Endothelial cell of umbilical vein (primary cell): ENCODE measurements around the gene MAPT. TPM values are rescaled to one million over a fixed set of nuclear protein-coding genes. Genes with fewer than 3 reads are reported as not detected.

Source experiments
- BruUV-seq: library from RNA; stranded (reverse); fragments of 400-500 nt; replicated peaks from 2 replicates; lab custom pipeline; 2021; lab: Mats Ljungman, UMichigan
- CTCF ChIA-PET: fragments of 300-600, 350-600 bp; sonication (Branson Sonifier 250); formaldehyde crosslinking; loops from one replicate; lab custom pipeline; 2021; ENCODE audit warnings: antibody characterized with exemption, inconsistent platforms; lab: Charles Lee
- POLR2A ChIA-PET: fragments of 300-600, 350-600 bp; sonication (Branson Sonifier 250); formaldehyde crosslinking; loops from one replicate; lab custom pipeline; 2021; ENCODE audit warnings: antibody characterized with exemption, inconsistent platforms; lab: Charles Lee
- DNase-seq: peaks from one replicate; pipeline ENCODE4 v3.0.0-alpha.2; 2011; ENCODE audit warnings: low read depth, low spot score
- FAIRE-seq: peaks from 2 replicates; lab custom pipeline; 2011; peaks lifted over from hg19 to GRCh38; lab: Jason Lieb, UNC
- H2AFZ ChIP-seq: 2 replicates; pipeline ENCODE4 v1.6.0; 2012; ENCODE audit warnings: low read depth, low read length, control low read depth, inconsistent platforms
- H3K27ac ChIP-seq: 2 replicates; pipeline ENCODE4 v1.5.1; 2011; ENCODE audit warnings: low read depth, mild to moderate bottlenecking, control low read depth, low read length, moderate library complexity; ENCODE audit not compliant: insufficient read depth
- H3K27me3 ChIP-seq, 2 experiments: 2 replicates each; pipeline versions ENCODE4 v1.6.0 to v1.6.1; 2011; ENCODE audit warnings: low read length in 2 of 2, mixed read lengths in 1 of 2; ENCODE audit not compliant: control insufficient read depth in 2 of 2, insufficient read depth in 2 of 2
- H3K36me3 ChIP-seq, 2 experiments: 2 replicates in 1 of 2; 3 replicates in 1 of 2; pipeline ENCODE4 v1.5.1; 2011; ENCODE audit warnings: low read length in 2 of 2, mild to moderate bottlenecking in 1 of 2, moderate library complexity in 1 of 2; ENCODE audit not compliant: control insufficient read depth in 2 of 2, insufficient read depth in 2 of 2; ENCODE audit errors: extremely low read depth in 1 of 2
- H3K4me1 ChIP-seq: 3 replicates; pipeline ENCODE4 v1.5.1; 2011; ENCODE audit warnings: mild to moderate bottlenecking, low read length; ENCODE audit not compliant: control insufficient read depth, insufficient read depth; ENCODE audit errors: extremely low read depth
- H3K4me2 ChIP-seq: 2 replicates; pipeline ENCODE4 v1.6.1; 2011; ENCODE audit warnings: low read length, control low read depth, mixed read lengths; ENCODE audit not compliant: insufficient read depth
- H3K4me3 ChIP-seq, 3 experiments: fragments of 200-600 bp in 1 of 3; sonication (generic), shearing (Covaris generic) in 1 of 3; replicated peaks in 1 of 3; 2 replicates each; pipeline ENCODE4 v1.5.1; 2011 to 2016; ENCODE audit warnings: control low read depth in 3 of 3, low read length in 3 of 3, mild to moderate bottlenecking in 2 of 3, inconsistent platforms in 1 of 3, low read depth in 1 of 3, moderate library complexity in 1 of 3; ENCODE audit not compliant: insufficient read depth in 1 of 3
- H3K79me2 ChIP-seq: 2 replicates; pipeline ENCODE4 v1.6.0; 2012; ENCODE audit warnings: low read length, inconsistent platforms; ENCODE audit not compliant: control insufficient read depth, insufficient read depth
- H3K9ac ChIP-seq: replicated peaks from 2 replicates; pipeline ENCODE3; 2011; ENCODE audit warnings: low read length, control low read depth; ENCODE audit not compliant: insufficient read depth; ENCODE audit errors: extremely low read depth
- H3K9me1 ChIP-seq: replicated peaks from 3 replicates; pipeline ENCODE4 v1.6.0; 2011; ENCODE audit warnings: mild to moderate bottlenecking, low read length; ENCODE audit not compliant: control insufficient read depth, insufficient read depth; ENCODE audit errors: extremely low read depth
- H3K9me3 ChIP-seq: replicated peaks from 2 replicates; pipeline ENCODE4 v1.5.1; 2012; ENCODE audit warnings: low read length, inconsistent platforms; ENCODE audit not compliant: control insufficient read depth, insufficient read depth
- H4K20me1 ChIP-seq: replicated peaks from 2 replicates; pipeline ENCODE3; 2011; ENCODE audit warnings: mild to moderate bottlenecking, low read length; ENCODE audit not compliant: control insufficient read depth, insufficient read depth; ENCODE audit errors: extremely low read depth
- JUN ChIP-seq: IDR thresholded peaks from 2 replicates; pipeline ENCODE4 v1.6.1; 2011; ENCODE audit warnings: borderline replicate concordance, low read depth; ENCODE audit not compliant: insufficient read length, insufficient read depth
- MYC ChIP-seq: IDR thresholded peaks from one replicate; pipeline ENCODE4 v1.6.1; 2011; ENCODE audit warnings: mild to moderate bottlenecking, low read depth, low read length
- POLR2A ChIP-seq: IDR thresholded peaks from 2 replicates; pipeline ENCODE4 v1.6.1; 2012; ENCODE audit warnings: low read depth, mild to moderate bottlenecking, control low read depth, low read length
- POLR2AphosphoS5 ChIP-seq: IDR thresholded peaks from 2 replicates; pipeline ENCODE4 v1.6.1; 2012; ENCODE audit warnings: low read depth, mild to moderate bottlenecking, control low read depth, low read length, moderate library complexity; ENCODE audit not compliant: insufficient read depth
- dilution Hi-C: fragments of 300-500 bp; cut with MboI; formaldehyde crosslinking; loops from one replicate; pipeline ENCODE4 v1.15.0; 2019; ENCODE audit warnings: low sequenced_read_pairs; ENCODE audit not compliant: extremely low pct_ligation_motif_present
- intact Hi-C: fragments of 100-400 bp; cut with micrococcal nuclease; formaldehyde crosslinking; loops from one replicate; pipeline ENCODE4 v1.10.0; 2022
- polyA plus RNA-seq, 4 experiments: library from polyadenylated mRNA; depleted of rRNA in 3 of 4; stranded (reverse) in 3 of 4; unstranded in 1 of 4; fragments of >200 nt; gene quantifications; 2 replicates each; pipeline versions ENCODE4 v1.2.1 to v1.2.3, GENCODE V29; 2011 to 2012; ENCODE audit warnings: missing spikeins in 1 of 4
- total RNA-seq: library from RNA; stranded (reverse); gene quantifications from 2 replicates; pipeline ENCODE4 v1.2.3, GENCODE V29; 2021
- TF ChIP-seq, protein P1 (sequence below), 2 donors: IDR thresholded peaks; 1 replicate in 1 of 2; 2 replicates in 1 of 2; pipeline ENCODE4 v1.5.1; 2011; ENCODE audit warnings: low read length in 2 of 2, mild to moderate bottlenecking in 2 of 2, moderate library complexity in 2 of 2, control low read depth in 1 of 2, inconsistent platforms in 1 of 2, low read depth in 1 of 2; ENCODE audit not compliant: insufficient read depth in 1 of 2; ENCODE audit errors: extremely low read depth in 1 of 2
- TF ChIP-seq, protein P2 (sequence below): IDR thresholded peaks from 2 replicates; pipeline ENCODE4 v1.6.1; 2011; ENCODE audit not compliant: insufficient read depth, insufficient read length

Gene MAPT
- total and polyA plus RNA-seq, 2 donors (not counting 3 experiments of a cell fraction or from before 2014, with no cell fraction given) = 0.04 to 0.51 TPM

DNA sequence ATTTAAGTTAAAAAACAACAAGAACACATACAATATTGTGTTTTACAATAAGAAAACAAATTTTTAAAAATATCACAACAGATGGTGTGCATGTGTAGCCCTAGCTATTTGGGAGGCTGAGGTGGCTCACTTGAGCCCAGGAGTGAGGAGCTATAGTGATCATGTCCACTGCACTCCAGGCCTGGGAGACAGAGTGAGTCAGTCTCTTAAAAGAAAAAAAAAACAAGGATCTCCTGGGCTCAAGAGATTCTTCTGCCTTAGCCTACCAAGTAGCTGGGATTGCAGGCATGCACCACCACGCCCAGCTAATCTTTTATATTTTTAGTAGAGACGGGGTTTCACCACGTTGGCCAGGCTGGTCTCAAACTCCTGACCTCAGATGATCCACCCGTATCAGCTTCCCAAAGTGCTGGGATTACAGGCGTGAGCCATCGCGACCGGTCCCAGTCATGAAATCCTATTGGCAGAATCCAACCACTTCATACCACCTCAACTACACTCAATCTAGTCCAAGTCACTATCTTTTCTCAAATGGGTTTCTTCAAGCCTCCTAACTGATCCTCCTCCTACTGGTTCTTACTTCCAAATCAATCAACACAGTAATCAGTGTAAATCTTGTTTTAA lies 159.7 kb downstream of the MAPT start:
- no TSS peak for BruUV-seq
- Histone ChIP-seq H3K4me1 (peaks cover 22% of the 10 kb centered on the region), H3K27ac (no peak overlapping the region), H3K9me1 (no peaks in the 10 kb centered on the region), H3K9ac (no peak overlapping the region), H3K36me3 (peaks cover 8 to 13% of the 10 kb centered on the region in 2 experiments), H3K27me3 (no peaks in the 10 kb centered on the region), H3K79me2 (peaks cover 17% of the 10 kb centered on the region), H4K20me1 (no peaks in the 10 kb centered on the region), H3K4me2 (no peak overlapping the region), H3K4me3 (no peak overlapping the region), H3K9me3 (no peaks in the 10 kb centered on the region), H2AFZ (no peak overlapping the region)
- TF ChIP-seq MYC (no peak), POLR2AphosphoS5 (no peak), JUN (no peak), POLR2A (no peak)
- TF ChIP-seq, protein P1, sequence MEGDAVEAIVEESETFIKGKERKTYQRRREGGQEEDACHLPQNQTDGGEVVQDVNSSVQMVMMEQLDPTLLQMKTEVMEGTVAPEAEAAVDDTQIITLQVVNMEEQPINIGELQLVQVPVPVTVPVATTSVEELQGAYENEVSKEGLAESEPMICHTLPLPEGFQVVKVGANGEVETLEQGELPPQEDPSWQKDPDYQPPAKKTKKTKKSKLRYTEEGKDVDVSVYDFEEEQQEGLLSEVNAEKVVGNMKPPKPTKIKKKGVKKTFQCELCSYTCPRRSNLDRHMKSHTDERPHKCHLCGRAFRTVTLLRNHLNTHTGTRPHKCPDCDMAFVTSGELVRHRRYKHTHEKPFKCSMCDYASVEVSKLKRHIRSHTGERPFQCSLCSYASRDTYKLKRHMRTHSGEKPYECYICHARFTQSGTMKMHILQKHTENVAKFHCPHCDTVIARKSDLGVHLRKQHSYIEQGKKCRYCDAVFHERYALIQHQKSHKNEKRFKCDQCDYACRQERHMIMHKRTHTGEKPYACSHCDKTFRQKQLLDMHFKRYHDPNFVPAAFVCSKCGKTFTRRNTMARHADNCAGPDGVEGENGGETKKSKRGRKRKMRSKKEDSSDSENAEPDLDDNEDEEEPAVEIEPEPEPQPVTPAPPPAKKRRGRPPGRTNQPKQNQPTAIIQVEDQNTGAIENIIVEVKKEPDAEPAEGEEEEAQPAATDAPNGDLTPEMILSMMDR (IDR thresholded peaks at IDR 0.05; ENCODE audit: extremely low read depth in 1 of 2, insufficient read depth in 1 of 2, low read depth in 1 of 2, low read length in 2 of 2) = no peak
- TF ChIP-seq, protein P2, sequence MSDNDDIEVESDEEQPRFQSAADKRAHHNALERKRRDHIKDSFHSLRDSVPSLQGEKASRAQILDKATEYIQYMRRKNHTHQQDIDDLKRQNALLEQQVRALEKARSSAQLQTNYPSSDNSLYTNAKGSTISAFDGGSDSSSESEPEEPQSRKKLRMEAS = no peak
- DNase-seq = no peak
- intact Hi-C loops = no loop called here
- FAIRE-seq = no peak
- ChIA-PET POLR2A (no interaction called here), CTCF (interaction anchor here (1.3 to 3.7 kb wide), 3 partner anchors 8 to 139 kb away, joined by 4 to 16 read pairs (median 9); partner anchors contain the start of gene KANSL1)
- dilution Hi-C loops = no loop called here
